GM23338 (cell line): ENCODE measurements around the gene APPBP2. TPM values are rescaled to one million over a fixed set of nuclear protein-coding genes. Genes with fewer than 3 reads are reported as not detected.

ENCODE experiments used
- ATAC-seq: fragments of 200-7000 bp; cut with Tn5 transposase; 3 replicates; pipeline ENCODE4 v1.9.1; 2020
- DNase-seq: peaks from one replicate; pipeline ENCODE4 v3.0.0-alpha.2; 2015; ENCODE audit warnings: low spot score
- H2AFZ ChIP-seq: fragments of 200-600 bp; sonication (generic); 2 replicates; pipeline ENCODE4 v1.8.0; 2016; ENCODE audit warnings: antibody characterized with exemption, mild to moderate bottlenecking, moderate library complexity
- H3F3A ChIP-seq: fragments of 200-600 bp; sonication (generic); replicated peaks from 2 replicates; pipeline ENCODE4 v1.8.0; 2017; ENCODE audit warnings: antibody characterized with exemption, mixed run types, low read depth
- H3K27ac ChIP-seq: fragments of 200-600 bp; sonication (generic); 2 replicates; pipeline ENCODE4 v1.6.1; 2016; ENCODE audit warnings: low read depth
- H3K27me3 ChIP-seq: fragments of 200-600 bp; sonication (generic); 2 replicates; pipeline ENCODE4 v1.8.0; 2016; ENCODE audit warnings: mild to moderate bottlenecking, mixed run types, moderate library complexity; ENCODE audit not compliant: insufficient read depth
- H3K36me3 ChIP-seq: fragments of 200-600 bp; sonication (generic); 2 replicates; pipeline ENCODE4 v1.8.0; 2016; ENCODE audit warnings: mild to moderate bottlenecking; ENCODE audit not compliant: insufficient read depth
- H3K4me1 ChIP-seq: fragments of 200-600 bp; sonication (generic); 2 replicates; pipeline ENCODE4 v1.8.0; 2016; ENCODE audit warnings: mild to moderate bottlenecking, moderate library complexity; ENCODE audit not compliant: insufficient read depth
- H3K4me2 ChIP-seq: fragments of 200-600 bp; sonication (generic); 2 replicates; pipeline ENCODE4 v1.7.1; 2017; ENCODE audit warnings: mixed run types
- H3K4me3 ChIP-seq: fragments of 200-600 bp; sonication (generic); 2 replicates; pipeline ENCODE4 v1.6.1; 2016; ENCODE audit warnings: mixed run types
- H3K79me2 ChIP-seq: fragments of 200-600 bp; sonication (generic); replicated peaks from 2 replicates; pipeline ENCODE4 v1.8.0; 2017; ENCODE audit warnings: mild to moderate bottlenecking; ENCODE audit not compliant: insufficient read depth
- H3K9me2 ChIP-seq: fragments of 200-600 bp; sonication (generic); 2 replicates; pipeline ENCODE4 v1.8.0; 2017; ENCODE audit not compliant: insufficient read depth
- H4K20me1 ChIP-seq: fragments of 200-600 bp; sonication (generic); replicated peaks from 2 replicates; pipeline ENCODE4 v1.8.0; 2017; ENCODE audit warnings: mild to moderate bottlenecking; ENCODE audit not compliant: insufficient read depth
- H3K27ac Mint-ChIP-seq: 2 replicates; pipeline ENCODE4 v1.8.0; 2020; ENCODE audit warnings: inconsistent platforms, mild to moderate bottlenecking, moderate library complexity, mixed read lengths
- H3K27me3 Mint-ChIP-seq: 3 replicates; pipeline ENCODE4 v1.8.0; 2022; ENCODE audit warnings: low read depth, mild to moderate bottlenecking, moderate library complexity, mixed read lengths, inconsistent platforms; ENCODE audit not compliant: insufficient read depth, poor library complexity
- H3K36me3 Mint-ChIP-seq: 3 replicates; pipeline ENCODE4 v1.8.0; 2021; ENCODE audit warnings: low read depth, mild to moderate bottlenecking, inconsistent platforms, moderate library complexity, mixed read lengths
- H3K4me1 Mint-ChIP-seq: 3 replicates; pipeline ENCODE4 v1.8.0; 2020; ENCODE audit warnings: mild to moderate bottlenecking, inconsistent platforms, mixed read lengths
- H3K4me3 Mint-ChIP-seq: 3 replicates; pipeline ENCODE4 v1.8.0; 2021; ENCODE audit warnings: moderate library complexity, mild to moderate bottlenecking, inconsistent platforms, mixed read lengths
- H3K9me3 Mint-ChIP-seq: 3 replicates; pipeline ENCODE4 v1.8.0; 2020; ENCODE audit warnings: moderate library complexity, mild to moderate bottlenecking, inconsistent platforms, mixed read lengths
- EZH2 ChIP-seq: fragments of 200-600 bp; sonication (generic); IDR thresholded peaks from one replicate; pipeline ENCODE4 v1.8.0; 2017; ENCODE audit warnings: antibody characterized with exemption, mild to moderate bottlenecking, low read depth; ENCODE audit not compliant: unreplicated experiment
- EZH2phosphoT487 ChIP-seq: fragments of 200-600 bp; sonication (generic); IDR thresholded peaks from one replicate; pipeline ENCODE4 v1.8.1; 2018; ENCODE audit warnings: antibody characterized with exemption; ENCODE audit not compliant: unreplicated experiment
- REST ChIP-seq: IDR thresholded peaks from one replicate; pipeline ENCODE4 v1.6.1; 2018; ENCODE audit warnings: antibody characterized with exemption; ENCODE audit not compliant: unreplicated experiment
- STAT1 ChIP-seq: IDR thresholded peaks from one replicate; pipeline ENCODE4 v1.6.1; 2016; ENCODE audit warnings: antibody characterized with exemption; ENCODE audit not compliant: unreplicated experiment
- ZNF114 ChIP-seq: fragments of 250-450 bp; sonication (Bioruptor Pico); IDR thresholded peaks from 2 replicates; pipeline ENCODE4 v1.5.0; 2020; ENCODE audit warnings: mild to moderate bottlenecking, moderate library complexity
- ZNF462 ChIP-seq: fragments of 250-450 bp; sonication (Bioruptor Pico); IDR thresholded peaks from 2 replicates; pipeline ENCODE4 v1.5.0; 2020; ENCODE audit warnings: mild to moderate bottlenecking, moderate library complexity
- polyA plus RNA-seq: library from polyadenylated mRNA; unstranded; fragments of >200 nt; fragmentation: Nextera tagmentation; extraction: Ambion mirVana; gene quantifications from 2 replicates; pipeline ENCODE4 v1.2.1, GENCODE V29; 2016
- total RNA-seq: library from RNA; depleted of rRNA; stranded (reverse); fragments of >200 nt; shearing (Covaris generic); gene quantifications from 2 replicates; pipeline ENCODE4 v1.2.3, GENCODE V29; 2014

Gene APPBP2
- total and polyA plus RNA-seq, 2 experiments from 2014 or later, result 9.3 to 15.0 TPM

DNA sequence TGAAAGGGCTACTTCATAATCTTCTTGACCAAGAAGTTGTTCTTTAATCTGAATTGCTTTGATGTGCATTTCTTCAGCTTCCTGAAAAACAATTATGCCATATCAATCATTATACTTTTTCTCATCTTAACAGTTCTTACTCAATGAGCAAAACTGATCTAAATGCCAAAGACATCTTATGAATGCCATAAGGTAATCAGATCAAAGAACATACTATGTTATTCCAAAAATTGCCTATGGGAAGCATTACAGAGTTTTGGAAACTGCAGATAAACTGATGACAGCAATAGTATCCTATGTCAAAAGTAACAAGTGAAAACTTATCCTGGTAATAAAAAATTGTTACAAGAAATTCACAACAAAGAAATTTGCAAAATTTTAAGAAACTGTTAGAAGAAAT lies 74.1 kb downstream of the APPBP2 start (continued):
- TF ChIP-seq ZNF462 (CRISPR knock-in tag) (no peak), EZH2 (no peak)

- H3K36me3 Mint-ChIP-seq, result peaks cover 26% of the 10 kb centered on the region; the same call in 2 of the 3 replicates
- Histone ChIP-seq H4K20me1 (no peaks in the 10 kb centered on the region), H3K79me2 (no peaks in the 10 kb centered on the region), H3K36me3 (peaks cover 20% of the 10 kb centered on the region), H3K4me3 (no peak overlapping the region), H3K4me1 (no peaks in the 10 kb centered on the region), H2AFZ (no peak overlapping the region), H3F3A (no peaks in the 10 kb centered on the region; the same call in 1 of the 2 replicates), H3K9me2 (no peaks in the 10 kb centered on the region), H3K27ac (no peak overlapping the region), H3K27me3 (no peaks in the 10 kb centered on the region), H3K4me2 (no peak overlapping the region)
- no peaks in the 10 kb centered on the region for H3K9me3 Mint-ChIP-seq
- H3K27me3 Mint-ChIP-seq, result peaks cover 2% of the 10 kb centered on the region
- H3K4me1 Mint-ChIP-seq, result no peaks in the 10 kb centered on the region
- DNase-seq (no peak), ATAC-seq (no peak)
- no peak overlapping the region for H3K27ac Mint-ChIP-seq
- H3K4me3 Mint-ChIP-seq, result no peak overlapping the region
- TF ChIP-seq EZH2phosphoT487 (no peak), EZH2 (no peak), REST (no peak), ZNF462 (CRISPR knock-in tag) (no peak), ZNF114 (CRISPR knock-in tag) (no peak), STAT1 (no peak)
These were observed 75.0 kb downstream of the APPBP2 start for GRCh38 chr17:60451071-60451470.
